Left renal pelvis (tissue), 4 donors: ENCODE results near the gene WFDC10B. TPM values are rescaled to one million over a fixed set of nuclear protein-coding genes. Genes with fewer than 3 reads are reported as not detected.
"Not testable (repeated sequence)": the region's sequence is repeated elsewhere in the genome, so short reads cannot be mapped to it uniquely, and the experiment has no call there.

Experiments
- DNase-seq, 4 donors: peaks; one replicate each; pipeline ENCODE4 v3.0.0-alpha.2; 2013; ENCODE audit warnings: low read depth in 4 of 4, low spot score in 3 of 4
- polyA plus RNA-seq, 4 donors: library from polyadenylated mRNA; unstranded; fragments of 120-200 nt; gene quantifications; one replicate each; pipeline ENCODE4 v1.2.1, GENCODE V29; 2013; ENCODE audit not compliant: insufficient read length in 4 of 4

The WFDC10B gene
- polyA plus RNA-seq = not detected

GRCh38 chr20:45704969-45705637, at the start of gene WFDC10B:
Gene WFDC10B, minus strand, starts transcription at chr20:45705019. Its CDS starts 19,027 bp downstream, at chr20:45685992.
- DNase-seq = no peak

- DNase-seq = no peak
Measured at GRCh38 chr20:45752746-45753145, 47.9 kb upstream of the WFDC10B start.

DNA sequence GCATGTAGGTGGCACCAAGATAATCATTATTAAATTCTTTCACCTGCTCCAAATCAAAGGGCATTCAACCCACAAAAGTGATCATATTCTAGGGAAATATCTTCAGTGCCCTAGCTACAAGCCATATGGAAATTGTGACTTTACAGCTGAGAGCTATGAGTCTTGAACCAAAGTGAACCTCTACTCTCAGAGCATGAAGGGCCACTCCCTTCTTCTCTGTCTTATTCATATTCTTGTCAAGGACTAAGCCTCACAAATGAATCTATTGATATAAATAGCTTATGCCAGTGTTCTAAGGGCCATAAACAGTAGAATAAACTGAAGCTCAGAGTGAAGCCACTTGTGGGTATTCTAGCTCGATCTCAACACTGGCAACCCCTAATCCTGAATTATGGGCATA, 46.9 kb upstream of the WFDC10B start:
- no peak for DNase-seq

DNA sequence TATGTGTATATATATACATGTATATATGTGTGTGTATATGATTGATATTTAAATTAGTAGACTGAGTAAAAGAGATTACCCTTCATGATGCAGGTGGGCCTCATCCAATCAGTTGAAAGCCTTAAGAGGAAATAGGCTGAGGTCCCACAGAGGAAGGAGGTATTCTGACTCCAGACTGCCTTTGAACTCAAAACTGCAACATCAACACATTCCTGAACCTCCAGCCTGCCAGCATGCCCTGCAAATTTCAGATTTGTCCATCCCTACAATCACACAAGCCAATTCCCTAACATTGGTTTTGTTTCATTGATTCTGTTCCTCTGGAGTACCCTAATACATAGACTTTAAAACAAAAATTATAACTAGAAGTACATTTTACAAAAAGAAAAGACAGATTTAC, 40.2 kb upstream of the WFDC10B start:
- no peak for DNase-seq

- no peak for DNase-seq
Measured at GRCh38 chr20:45742596-45742995, 37.8 kb upstream of the WFDC10B start.

DNA sequence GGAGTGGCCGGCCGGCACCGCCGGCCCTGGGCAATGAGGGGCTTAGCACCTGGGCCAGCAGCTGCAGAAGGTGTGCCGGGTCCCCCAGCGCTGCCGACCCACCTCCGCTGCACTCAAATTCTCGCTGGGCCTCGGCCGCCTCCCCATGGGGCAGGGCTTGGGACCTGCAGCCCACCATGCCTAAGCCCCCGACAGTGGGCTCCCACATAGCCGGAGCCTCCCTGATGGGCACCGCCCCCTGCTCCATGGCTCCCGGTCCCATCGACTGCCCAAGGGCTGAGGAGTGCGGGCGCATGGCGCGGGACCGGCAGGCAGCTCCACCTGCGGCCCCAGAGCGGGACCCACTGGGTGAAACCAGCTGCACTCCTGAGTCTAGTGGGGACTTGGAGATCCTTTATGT, 31.2 kb upstream of the WFDC10B start:
- DNase-seq = no peak

- DNase-seq = no peak
Measured at GRCh38 chr20:45735552-45735951, 30.7 kb upstream of the WFDC10B start.

DNA sequence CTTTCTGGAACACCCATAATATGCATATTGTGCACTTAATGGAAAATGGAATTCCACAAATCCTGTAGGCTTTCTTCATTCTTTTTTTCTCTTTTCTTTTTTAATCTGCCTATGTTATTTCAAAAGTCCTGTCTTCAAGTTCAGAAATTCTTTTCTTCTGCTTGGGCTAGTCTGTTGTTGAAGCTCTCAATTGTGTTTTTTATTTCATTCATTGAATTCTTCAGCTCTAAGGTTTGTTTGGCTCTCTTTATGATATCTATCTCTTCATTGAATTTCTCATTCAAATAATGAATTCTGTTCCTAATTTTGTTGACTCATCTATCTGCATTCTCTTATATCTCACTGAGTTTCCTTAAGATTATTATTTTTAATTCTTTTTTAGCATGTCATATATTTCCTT, 27.4 kb upstream of the WFDC10B start:
- DNase-seq = no peak

DNA sequence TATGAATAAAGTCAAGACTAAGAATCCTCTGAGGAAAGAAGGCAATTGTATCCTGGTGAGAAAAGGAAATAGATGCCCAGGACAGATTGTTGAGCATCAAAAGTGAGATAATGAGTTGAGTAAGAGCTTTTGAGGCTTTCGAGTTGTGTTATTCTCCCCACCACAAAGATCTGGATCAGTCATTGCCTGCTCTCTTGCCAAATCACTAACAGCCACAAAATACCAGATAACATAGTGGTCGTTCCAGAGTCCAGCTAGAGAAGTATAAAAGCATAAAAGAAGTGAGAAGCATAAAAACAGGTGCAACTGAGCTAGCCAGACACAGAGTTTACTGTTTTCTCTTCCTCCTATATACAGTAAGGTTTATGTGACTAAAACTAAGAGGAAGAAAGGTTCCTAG, 22.2 kb upstream of the WFDC10B start:
- no peak for DNase-seq

- DNase-seq = no peak
Measured at GRCh38 chr20:45725134-45725533, 20.3 kb upstream of the WFDC10B start.

DNA sequence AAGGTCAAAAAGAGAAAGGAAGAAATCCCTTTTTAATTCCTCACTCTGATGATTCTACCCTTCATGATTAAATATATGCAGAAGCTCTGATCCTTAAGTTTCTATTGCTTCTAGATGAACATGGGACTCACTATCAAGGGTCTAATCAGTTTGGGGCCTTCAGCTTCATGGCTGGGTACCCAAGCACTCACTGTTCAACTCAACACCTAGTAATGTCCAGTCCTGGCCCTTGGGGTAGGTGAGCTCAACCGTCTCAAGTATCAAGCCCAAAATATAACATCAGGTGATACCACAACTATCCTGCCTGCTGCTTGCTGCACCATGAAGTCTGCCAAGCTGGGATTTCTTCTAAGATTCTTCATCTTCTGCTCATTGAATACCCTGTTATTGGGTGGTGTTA, 17.2 kb upstream of the WFDC10B start, which contains the start of gene SPINT4:
Gene SPINT4 (plus strand): TSS at position 301 of the 400 bp plus-strand sequence. CDS start 21 bp downstream, at position 322.
- no peak for DNase-seq

DNA sequence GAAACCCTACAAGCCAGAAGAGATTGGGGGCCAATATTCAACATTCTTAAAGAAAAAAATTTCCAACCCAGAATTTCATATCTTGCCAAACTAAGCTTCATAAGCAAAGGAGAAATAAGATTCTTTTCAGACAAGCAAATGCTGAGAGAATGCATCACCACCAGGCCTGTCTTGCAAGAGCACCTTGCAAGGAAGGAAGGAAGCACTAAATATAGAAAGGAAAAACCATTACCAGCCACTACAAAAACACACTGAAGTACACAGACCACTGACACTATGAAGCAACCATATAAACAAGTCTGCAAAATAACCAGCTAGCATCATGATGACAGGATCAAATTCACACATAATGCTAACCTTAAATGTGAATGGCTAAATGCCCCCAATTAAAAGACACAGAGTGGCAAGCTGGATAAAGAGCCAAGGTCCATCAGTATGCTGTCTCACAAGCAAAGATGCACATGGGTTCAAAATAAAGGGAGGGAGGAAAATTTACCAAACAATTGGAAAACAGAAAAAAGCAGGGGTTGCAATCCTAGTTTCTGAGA, 11.4 kb upstream of the WFDC10B start:
- DNase-seq = not testable (repeated sequence)

GRCh38 chr20:45701873-45702272, 2.9 kb downstream of the WFDC10B start, which contains the start of gene WFDC13:
Gene WFDC13, plus strand, starts transcription at chr20:45702038. Its CDS starts 86 bp downstream, at chr20:45702124.
- no peak for DNase-seq

- no peak for DNase-seq
Measured at GRCh38 chr20:45701104-45701503, 3.7 kb downstream of the WFDC10B start.

- no peak for DNase-seq
Measured at GRCh38 chr20:45695496-45695895, 9.3 kb downstream of the WFDC10B start.

DNA sequence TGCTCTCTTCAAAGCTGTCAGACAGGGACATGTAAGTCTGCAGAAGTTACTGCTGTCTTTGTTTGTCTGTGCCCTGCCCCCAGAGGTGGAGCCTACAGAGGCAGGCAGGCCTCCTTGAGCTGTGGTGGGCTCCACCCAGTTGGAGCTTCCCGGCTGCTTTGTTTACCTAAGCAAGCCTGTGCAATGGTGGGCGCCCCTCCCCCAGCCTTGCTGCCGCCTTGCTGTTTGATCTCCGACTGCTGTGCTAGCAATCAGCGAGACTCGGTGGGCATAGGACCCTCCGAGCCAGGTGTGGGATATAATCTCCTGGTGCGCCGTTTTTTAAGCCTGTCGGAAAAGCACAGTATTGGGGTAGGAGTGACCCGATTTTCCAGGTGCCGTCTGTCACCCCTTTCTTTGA, 11.5 kb downstream of the WFDC10B start:
- not testable (repeated sequence) for DNase-seq

- DNase-seq = no peak
Measured at GRCh38 chr20:45685896-45686295, 18.9 kb downstream of the WFDC10B start.

DNA sequence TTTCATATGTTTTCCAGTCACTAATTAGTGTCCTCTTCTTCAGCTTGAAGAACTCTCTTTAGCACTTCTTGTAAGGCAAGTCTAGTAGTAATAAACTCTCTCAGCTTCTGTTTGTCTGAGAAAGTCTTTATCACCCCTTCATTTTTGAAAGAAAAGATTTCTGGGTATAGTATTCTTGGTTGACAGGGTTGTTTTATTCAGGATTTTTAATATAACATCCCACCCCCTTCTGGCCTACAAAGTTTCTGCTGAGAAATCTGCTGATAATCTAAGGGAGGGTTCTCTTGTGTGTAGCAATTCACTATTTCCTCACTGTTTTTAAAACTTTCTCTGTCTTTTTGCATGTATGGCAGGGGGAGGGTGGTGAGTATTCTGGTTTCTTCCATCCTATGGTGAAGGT, 25.2 kb downstream of the WFDC10B start:
- DNase-seq = no peak

DNA sequence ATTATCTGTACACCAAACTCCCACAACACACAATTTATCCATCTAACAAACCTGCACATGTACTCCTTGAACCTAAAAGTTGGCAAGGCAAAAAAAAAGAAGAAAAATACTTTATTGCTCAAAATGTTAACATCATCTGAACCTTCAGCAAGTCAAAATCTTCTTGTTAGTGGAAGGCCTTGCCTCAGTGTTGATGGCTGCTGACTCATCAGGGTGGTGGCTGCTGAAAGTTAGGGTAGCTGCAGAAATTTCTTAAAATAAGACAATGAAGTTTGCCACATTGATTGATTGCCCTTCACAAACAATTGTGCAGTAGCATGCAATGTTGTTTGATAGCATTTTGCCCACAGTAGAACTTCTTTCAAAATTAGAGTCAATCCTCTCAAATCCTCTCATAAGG, 32.1 kb downstream of the WFDC10B start:
- DNase-seq = no peak

- DNase-seq = no peak
Measured at GRCh38 chr20:45670139-45670538, 34.7 kb downstream of the WFDC10B start, which contains the start of gene WFDC11. Gene WFDC11, minus strand, starts transcription at chr20:45670239. Its CDS starts 19,639 bp downstream, at chr20:45650600.

- DNase-seq = not testable (repeated sequence)
Measured at GRCh38 chr20:45657038-45657437, 47.8 kb downstream of the WFDC10B start.

GRCh38 chr20:45651726-45652125, 53.1 kb downstream of the WFDC10B start:
- DNase-seq = not testable (repeated sequence)
